HG02938 (cell line): ENCODE results near the gene LARP1B.
"Not testable (repeated sequence)": the region's sequence is repeated elsewhere in the genome, so short reads cannot be mapped to it uniquely, and the experiment has no call there.

Source experiments
- ATAC-seq: cut with Tn5 transposase; IDR thresholded peaks from one replicate; pipeline ENCODE4 v1.9.1; 2021; ENCODE audit warnings: mild to moderate bottlenecking, moderate library complexity; ENCODE audit not compliant: unreplicated experiment

LARP1B gene

DNA sequence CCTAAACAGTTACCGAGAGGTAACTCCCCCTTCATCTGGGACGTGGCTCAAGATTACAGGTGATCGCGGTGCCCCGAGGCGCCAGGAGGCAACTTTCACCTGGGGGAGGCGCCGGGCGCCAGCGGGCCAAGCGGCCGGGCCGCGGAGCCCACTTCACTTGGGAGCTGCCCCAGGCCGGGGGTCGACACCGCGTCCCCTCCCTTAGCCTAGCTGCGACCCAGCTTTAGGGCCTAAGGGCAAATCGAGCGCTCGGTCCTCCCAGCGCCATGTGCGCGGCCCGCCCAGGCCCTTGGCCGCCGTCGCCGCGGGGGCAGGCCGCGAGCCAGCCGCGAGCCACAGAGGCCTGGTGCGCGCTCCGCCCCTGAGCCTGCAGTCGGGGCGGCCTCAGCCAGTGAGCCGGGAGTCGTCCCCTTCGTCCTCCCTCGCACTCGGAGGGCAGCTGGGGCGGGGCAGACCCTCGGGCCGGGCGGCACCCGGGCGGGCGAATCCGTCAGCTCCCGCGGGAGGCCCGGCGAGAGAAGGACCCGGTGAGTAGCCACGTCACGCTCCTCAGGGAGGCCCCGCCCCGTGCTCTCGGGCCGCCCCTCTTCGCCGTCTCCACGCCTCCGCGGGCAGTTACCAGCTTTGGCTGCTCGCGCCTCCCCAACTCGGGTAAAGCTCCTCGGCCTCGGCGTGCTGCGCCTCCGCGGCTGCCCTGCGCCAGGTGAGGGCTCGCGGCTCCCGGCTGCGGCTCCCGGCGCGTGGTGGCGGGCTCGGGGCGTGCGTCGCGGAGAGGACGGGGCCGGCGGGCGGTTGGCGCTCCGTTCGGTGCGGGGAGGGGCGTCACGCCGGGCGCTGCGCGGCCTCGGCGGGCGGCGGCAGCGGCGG, at the start of gene LARP1B:
TSS of gene LARP1B (plus strand) at position 614 of the 867 bp plus-strand sequence. CDS start 13,640 bp downstream, outside the sequence.
- ATAC-seq = peak; percentile 89

GRCh38 chr4:128025319-128025718, 35.8 kb upstream of the LARP1B start:
- ATAC-seq = no peak

DNA sequence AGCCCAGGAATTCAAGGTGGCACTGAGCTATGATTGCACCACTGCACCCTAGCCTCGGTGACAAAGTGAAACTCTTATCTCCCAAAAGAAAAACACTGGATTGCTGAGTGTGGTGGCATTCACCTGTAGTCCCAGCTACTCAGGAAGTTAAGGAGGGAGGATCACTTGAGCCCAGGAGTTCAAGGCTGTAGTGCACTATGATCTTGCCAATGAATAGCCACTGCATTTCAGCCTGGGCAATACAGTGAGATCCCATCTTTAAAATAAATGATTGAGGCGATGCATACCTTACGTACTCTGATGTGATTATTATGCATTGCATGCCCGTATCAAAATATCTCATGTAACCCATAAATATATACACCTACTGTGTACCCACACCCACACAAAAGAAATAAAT, 31.2 kb upstream of the LARP1B start:
- ATAC-seq = no peak

- ATAC-seq = no peak
These were observed 29.2 kb upstream of the LARP1B start for GRCh38 chr4:128031756-128032384.

DNA sequence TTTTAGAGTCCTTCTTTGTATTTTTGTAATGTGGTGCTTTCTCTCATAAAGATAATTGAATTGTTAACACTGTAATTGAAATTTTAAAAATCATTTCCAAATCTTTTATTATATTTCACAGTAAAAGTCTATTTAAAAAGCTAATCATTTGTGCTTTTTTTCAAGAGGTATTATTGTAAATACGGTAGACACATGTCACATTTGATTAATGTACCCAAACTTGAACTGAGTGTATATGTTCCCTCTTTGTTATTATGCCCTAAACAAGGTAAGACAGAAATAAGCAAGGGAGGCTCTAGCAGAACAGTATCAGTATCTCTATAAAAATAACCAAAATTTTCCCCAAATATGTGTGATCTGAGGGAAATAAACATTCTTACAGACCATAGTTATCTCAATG, 21.5 kb upstream of the LARP1B start:
- no peak for ATAC-seq

DNA sequence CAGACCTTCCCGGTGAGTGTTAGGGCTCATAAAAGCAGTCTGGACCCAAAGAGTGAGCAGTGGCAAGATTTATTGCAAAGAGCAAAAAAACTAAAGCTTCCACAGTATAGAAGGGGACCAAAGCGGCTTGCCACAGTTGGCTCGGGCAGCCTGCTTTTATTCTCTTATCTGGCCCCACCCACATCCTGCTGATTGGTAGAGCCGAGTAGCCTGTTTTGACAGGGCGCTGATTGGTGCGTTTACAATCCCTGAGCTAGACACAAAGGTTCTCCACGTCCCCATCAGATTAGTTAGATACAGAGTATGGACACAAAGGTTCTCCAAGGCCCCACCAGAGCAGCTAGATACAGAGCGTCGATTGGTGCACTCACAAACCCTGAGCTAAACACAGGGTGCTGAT, 14.1 kb upstream of the LARP1B start:
- not testable (repeated sequence) for ATAC-seq

DNA sequence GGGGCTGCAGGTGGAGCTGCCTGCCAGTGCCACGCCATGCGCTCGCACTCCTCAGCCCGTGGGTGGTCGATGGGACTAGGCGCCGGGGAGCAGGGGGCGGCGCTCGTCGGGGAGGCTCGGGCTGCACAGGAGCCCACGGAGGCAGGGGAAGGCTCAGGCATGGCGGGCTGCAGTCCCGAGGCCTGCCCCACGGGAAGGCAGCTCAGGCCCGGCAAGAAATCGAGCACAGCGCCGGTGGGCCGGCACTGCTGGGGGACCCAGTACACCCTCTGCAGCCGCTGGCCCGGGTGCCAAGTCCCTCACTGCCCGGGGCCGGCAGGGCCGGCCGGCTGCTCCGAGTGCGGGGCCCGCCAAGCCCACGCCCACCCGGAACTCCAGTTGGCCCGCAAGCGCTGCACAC, 13.6 kb upstream of the LARP1B start:
- not testable (repeated sequence) for ATAC-seq

- ATAC-seq = not testable (repeated sequence)
These were observed 9.9 kb upstream of the LARP1B start for GRCh38 chr4:128051229-128051628.

DNA sequence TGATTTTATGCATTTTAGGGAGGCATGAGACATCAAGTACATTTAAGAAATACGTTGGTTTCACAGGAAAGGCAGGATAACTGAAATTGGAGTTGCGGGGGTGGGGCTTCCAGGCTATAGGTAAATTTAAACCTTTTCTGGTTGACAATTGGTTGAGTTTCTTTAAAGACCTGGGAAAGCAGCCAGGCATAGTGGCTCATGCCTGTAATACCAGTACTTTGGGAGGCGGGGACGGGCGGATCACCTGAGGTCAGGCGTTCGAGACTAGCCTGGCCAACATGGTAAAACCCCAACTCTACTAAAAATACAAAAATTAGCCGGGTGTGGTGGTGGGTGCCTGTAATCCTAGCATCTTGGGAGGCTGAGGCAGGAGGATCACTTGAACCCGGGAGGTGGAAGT, 6.2 kb upstream of the LARP1B start:
- ATAC-seq = not testable (repeated sequence)

- not testable (repeated sequence) for ATAC-seq
These were observed 5.5 kb upstream of the LARP1B start for GRCh38 chr4:128055441-128056206.

DNA sequence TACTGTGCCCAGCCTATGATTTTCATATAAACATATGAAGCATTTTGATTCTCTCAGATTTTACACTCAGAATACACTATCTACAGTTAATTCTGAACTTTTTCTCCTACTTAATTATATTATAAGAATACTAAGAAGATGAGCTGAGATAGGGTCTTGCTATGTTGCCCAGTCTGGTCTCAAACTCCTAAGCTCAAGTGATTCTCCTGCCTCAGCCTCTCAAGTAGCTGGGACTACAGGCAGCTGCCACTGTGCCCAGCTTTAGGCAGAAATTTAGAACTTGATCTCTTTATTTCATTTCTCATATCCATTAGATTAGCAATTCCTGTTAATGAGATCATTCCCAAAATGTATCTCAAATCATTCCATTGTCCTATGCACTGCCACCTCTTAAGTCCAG, 4.7 kb upstream of the LARP1B start:
- no peak for ATAC-seq

DNA sequence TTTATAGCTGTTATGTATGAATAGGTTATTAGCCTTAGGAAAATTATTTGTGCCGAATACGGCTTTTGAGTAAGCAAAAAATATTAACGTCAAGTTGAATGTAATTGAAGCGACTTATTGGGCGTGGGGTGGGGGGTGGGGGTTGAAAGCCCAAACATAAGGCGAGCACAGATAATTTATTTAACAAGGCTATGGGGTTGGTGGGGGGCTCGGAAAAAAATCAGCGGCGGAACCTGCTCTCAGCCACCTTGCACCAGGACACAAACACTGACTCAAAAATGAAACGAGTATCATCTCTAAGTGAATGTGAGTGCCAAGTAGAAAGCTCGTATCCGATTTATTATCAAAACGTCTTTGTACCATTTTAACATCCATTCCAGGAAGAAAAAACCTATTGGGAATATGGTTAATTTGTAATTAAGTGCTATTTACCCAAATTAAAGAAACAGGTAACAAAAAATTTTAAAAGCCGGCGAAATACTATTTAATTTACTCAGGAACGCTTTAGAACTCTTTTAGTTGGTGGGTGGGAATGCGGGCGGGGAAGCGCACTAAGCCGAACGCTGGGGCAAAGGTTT, 902 bp upstream of the LARP1B start:
- no peak for ATAC-seq

GRCh38 chr4:128061566-128062536, 739 bp downstream of the LARP1B start:
- peak; percentile 34 for ATAC-seq

DNA sequence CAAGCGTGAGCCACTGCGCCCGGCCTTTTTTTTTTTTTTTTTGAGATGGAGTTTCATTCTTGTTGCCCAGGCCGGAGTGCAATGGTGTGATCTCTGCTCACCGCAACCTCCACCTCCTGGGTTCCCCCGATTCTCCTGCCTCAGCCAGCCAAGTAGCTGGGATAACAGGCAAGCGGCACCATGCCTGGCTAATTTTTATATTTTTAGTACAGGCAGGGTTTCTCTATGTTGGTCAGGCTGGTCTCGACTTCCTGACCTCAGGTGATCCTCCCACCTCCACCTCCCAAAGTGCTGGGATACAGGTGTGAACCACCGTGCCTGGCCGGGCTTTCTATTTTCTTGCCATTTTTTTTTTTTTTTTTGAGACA, 5.3 kb downstream of the LARP1B start:
- not testable (repeated sequence) for ATAC-seq

GRCh38 chr4:128068918-128069317, 7.8 kb downstream of the LARP1B start:
- no peak for ATAC-seq

- ATAC-seq = no peak
These were observed 15.4 kb downstream of the LARP1B start for GRCh38 chr4:128076464-128076863.

DNA sequence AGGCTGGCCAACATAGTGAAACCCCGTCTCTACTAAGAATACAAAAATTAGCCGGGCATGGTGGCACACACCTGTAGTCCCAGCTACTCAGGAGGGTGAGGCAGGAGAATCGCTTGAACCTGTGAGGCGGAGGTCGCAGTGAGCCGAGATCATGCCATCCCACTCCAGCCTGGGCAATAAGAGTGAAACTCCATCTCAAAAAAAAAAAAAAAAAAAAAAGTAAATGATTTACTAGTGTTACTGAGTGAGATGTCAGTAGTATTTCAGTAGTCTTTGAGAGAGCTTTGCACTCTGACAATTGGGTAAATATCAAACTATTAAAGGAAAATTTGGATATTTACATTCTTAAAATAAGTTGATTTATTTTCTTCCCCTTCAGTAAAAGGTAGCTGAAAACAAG, 34.2 kb downstream of the LARP1B start:
- ATAC-seq = not testable (repeated sequence)

DNA sequence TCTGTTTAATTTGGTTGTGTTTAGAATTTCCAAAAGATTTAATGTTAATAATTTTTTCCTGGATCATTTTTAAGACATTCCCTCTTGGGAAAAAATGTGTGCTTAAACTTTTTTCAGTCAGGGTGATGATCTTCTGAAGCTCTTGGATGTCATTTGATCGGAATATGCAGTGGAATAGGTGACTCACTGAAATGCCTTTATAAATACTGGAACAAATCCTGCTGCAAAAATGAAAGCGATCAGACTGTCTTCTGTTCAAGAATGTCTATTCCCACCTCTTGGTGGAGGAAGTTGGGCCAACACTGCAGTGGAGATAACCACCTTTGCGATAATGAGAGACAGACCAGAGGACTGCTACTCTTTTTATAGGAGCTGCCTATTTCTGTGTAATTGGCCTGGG, 46.7 kb downstream of the LARP1B start:
- no peak for ATAC-seq

- ATAC-seq = no peak
These were observed 61.9 kb downstream of the LARP1B start for GRCh38 chr4:128123036-128123435.

GRCh38 chr4:128130621-128131020, 69.5 kb downstream of the LARP1B start:
- ATAC-seq = no peak
